Measurements from ENCODE around the gene PET100. TPM values are rescaled to one million over a fixed set of nuclear protein-coding genes. Genes with fewer than 3 reads are reported as not detected.

The PET100 gene
- total and polyA plus RNA-seq, 10 of the 15 experiments (the other 5 are each of a cell fraction or from before 2014, with no cell fraction given): 47.0 to 462 (median 126) TPM

GRCh38 chr19:7625763-7626372, 3.7 kb upstream of the PET100 start:
- TF ChIP-seq SRF (IDR thresholded peaks at IDR 0.05; ENCODE audit: low read depth in 2 of 2, low read length in 2 of 2) (no peak), POLR2AphosphoS5 (IDR thresholded peaks at IDR 0.05; ENCODE audit: low read length) (0 out of 2 replicates have a peak, but pooled peaks have one; percentile 4), MYC (IDR thresholded peaks at IDR 0.05; ENCODE audit: insufficient read depth, insufficient read length, insufficient replicate concordance, low read length, severe bottlenecking) (no peak), MLLT1 (IDR thresholded peaks at IDR 0.05) (0 out of 2 replicates have a peak, but pooled peaks have one; percentile 20), ASH2L (IDR thresholded peaks at IDR 0.05; ENCODE audit: borderline replicate concordance, low read depth) (no peak), JUND (IDR thresholded peaks at IDR 0.05; ENCODE audit: low read depth, low read length) (no peak), POLR2A (IDR thresholded peaks at IDR 0.05; ENCODE audit: low read depth, low read length) (no peak), ZNF622 (IDR thresholded peaks at IDR 0.05) (no peak)
- Histone ChIP-seq H3K27me3 (replicated peaks in 1 of 2; ENCODE audit: control insufficient read depth in 2 of 2, insufficient read depth in 2 of 2, low read length in 1 of 2) (no peaks in the 10 kb centered on the region), H3K36me3 (ENCODE audit: control insufficient read depth in 2 of 2, insufficient read depth in 2 of 2, low read length in 1 of 2) (peaks cover 7 to 19% of the 10 kb centered on the region in 2 experiments; a peak in 3 of 4 replicates), H3K4me1 (ENCODE audit: control insufficient read depth, insufficient read depth, low read length) (peaks cover 13% of the 10 kb centered on the region), H3K4me3 (no peak overlapping the region), H3K79me2 (ENCODE audit: control insufficient read depth, insufficient read depth, low read length) (peaks cover 41% of the 10 kb centered on the region), H3K27ac (ENCODE audit: control insufficient read depth, insufficient read depth) (no peak overlapping the region), H3K9ac (ENCODE audit: control insufficient read depth, insufficient read depth, low read length) (no peak overlapping the region), H3K9me3 (replicated peaks; ENCODE audit: control insufficient read depth, insufficient read depth, low read length) (no peaks in the 10 kb centered on the region), H3K4me2 (ENCODE audit: control insufficient read depth, insufficient read depth) (no peak overlapping the region), H4K20me1 (ENCODE audit: control insufficient read depth, insufficient read depth) (no peaks in the 10 kb centered on the region), H2AFZ (ENCODE audit: control insufficient read depth, low read depth, low read length) (no peak overlapping the region)
- no peak for FAIRE-seq
- in situ Hi-C loops (cut with MboI): no loop called here
- RAD21 ChIA-PET (ENCODE audit: unreplicated experiment): no interaction called here
- SMC1A ChIA-PET (ENCODE audit: uncharacterized antibody, unreplicated experiment): no interaction called here
- no peak for ATAC-seq
- WGBS (ENCODE audit: insufficient coverage, insufficient replicate concordance, low lambda C conversion rate, missing lambda C conversion rate): 97% methylated on average over 34 of the region's 34 CpGs
- POLR2A ChIA-PET: interaction anchor here (0.7 kb wide), 3 partner anchors 19 to 58 kb away, joined by 3 to 5 read pairs (median 4); no protein-coding TSS in a partner anchor
- DNase-seq (ENCODE audit: low read depth, low spot score): no peak
- intact Hi-C loops (cut with micrococcal nuclease; ENCODE audit: unreplicated experiment): no loop called here
- CTCF ChIA-PET: no interaction called here
- no TSS peak for BruUV-seq (replicated peaks)

Data from GM12878 (cell line).